HG02973 (cell line): ENCODE results near the gene LTBP1.
"Not testable (repeated sequence)": the region's sequence is repeated elsewhere in the genome, so short reads cannot be mapped to it uniquely, and the experiment has no call there.

ENCODE experiments used
- ATAC-seq: cut with Tn5 transposase; IDR thresholded peaks from one replicate; pipeline ENCODE4 v1.9.1; 2021; ENCODE audit warnings: moderate library complexity; ENCODE audit not compliant: unreplicated experiment

The LTBP1 gene

DNA sequence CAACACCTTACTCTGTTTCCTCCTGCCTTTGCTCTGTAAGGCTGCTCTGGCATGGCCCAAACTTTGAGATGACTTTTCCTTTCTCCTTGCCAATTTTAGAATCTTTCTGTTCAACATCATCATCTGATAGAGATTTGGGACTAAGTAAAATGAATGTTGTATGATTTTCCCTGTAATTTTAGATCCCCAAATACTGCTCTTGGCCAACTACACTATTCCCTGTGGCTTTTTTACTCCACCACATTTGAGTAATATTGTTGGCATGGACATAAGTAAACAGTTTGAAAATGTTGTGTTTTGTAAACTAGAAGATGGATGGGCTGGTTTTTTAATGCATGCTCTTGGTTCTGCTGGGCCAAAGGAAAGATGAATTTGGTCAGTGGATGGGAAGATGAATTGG is 12.1 kb downstream of the LTBP1 start:
- ATAC-seq, result no peak

DNA sequence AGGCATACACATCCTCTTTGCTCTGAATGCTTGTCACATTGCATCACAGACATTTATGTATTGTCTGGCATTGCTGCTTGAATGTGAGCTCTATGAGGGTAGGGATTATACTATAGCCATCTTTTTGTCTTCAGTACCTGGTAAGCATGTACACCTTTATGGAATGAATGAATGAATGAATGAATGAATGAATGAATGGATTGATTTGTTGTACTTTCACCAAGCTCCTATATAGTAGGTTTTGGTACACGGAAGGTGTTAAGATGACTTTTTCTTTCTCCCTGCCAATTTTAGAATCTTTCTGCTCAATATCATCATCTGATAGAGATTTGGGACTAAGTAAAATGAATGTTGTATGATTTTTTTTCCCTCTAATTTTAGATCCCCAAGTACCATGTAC is 13.5 kb downstream of the LTBP1 start:
- ATAC-seq, result no peak

DNA sequence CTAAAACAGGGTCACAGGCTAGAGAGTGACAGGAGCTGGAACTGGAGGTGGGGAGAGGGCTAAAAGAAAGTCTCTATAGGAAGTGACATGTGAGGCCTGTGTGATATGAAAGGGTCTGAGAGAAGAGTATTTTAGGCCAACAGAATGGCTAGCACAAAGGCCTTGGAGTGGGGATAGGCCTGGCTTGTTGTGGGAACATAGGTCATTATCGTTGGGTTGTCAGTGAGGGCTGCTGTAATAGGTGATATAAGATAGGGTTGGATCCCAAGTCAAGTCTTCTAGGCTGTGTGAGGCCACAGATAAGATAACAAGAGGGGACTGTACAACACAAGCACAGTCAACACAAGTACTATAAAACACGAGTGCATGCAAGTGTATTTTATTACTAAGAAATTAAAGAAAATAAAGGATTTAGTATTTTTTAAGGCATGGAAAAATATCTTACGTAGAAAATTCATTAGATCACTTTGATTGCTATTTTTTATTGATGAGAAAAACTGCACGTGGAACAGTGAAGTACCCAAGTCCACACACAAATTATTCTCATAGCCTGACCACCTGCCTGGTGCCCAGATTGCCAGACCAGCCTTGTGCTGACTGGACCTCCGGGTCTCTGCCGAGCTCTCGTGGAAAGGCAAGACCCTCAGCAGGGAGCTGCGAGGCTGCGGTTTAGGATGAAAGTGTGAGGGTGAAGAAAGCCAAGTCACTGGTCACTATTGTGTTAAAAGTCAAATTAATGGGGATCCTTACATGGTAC is 14.1 kb downstream of the LTBP1 start:
- no peak for ATAC-seq

DNA sequence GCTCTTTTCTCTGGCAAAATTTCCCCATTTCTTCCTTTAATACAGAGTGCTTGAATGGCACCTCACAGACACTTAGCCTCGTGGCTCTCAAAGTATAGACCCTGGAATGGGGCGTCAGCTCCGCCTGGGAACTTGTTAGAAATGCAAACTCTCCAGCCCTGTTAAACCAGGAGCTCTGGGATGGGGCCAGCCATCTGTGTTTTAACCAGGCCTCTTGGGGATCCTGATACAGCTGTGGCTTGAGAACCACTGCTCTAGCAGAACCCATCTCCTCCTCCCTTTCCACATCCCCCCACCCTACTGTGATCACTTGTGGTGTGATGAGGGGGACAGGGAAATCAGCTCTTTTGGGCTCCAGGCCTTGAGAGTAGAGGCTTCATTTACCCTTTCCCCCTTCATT is 15.9 kb downstream of the LTBP1 start:
- ATAC-seq, result no peak

DNA sequence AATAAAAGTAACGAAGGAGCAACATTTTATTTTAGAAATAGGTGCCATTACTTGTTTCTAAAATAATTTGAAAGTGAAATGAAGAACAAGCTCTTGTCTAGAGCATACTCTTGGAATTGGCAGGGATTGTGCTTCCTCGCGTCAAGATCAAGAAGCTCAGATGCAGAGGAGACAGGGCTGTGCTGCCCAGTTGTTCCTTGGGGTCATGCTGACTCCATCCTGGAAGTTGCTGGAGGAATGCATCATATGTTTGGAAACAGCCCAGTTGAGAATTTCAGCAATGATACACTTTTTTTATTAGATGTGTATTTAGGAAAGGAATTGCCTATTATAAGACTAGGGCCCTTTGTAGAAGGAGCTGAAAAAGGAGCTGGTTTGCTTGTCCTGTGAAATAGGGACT is 17.2 kb downstream of the LTBP1 start:
- no peak for ATAC-seq

DNA sequence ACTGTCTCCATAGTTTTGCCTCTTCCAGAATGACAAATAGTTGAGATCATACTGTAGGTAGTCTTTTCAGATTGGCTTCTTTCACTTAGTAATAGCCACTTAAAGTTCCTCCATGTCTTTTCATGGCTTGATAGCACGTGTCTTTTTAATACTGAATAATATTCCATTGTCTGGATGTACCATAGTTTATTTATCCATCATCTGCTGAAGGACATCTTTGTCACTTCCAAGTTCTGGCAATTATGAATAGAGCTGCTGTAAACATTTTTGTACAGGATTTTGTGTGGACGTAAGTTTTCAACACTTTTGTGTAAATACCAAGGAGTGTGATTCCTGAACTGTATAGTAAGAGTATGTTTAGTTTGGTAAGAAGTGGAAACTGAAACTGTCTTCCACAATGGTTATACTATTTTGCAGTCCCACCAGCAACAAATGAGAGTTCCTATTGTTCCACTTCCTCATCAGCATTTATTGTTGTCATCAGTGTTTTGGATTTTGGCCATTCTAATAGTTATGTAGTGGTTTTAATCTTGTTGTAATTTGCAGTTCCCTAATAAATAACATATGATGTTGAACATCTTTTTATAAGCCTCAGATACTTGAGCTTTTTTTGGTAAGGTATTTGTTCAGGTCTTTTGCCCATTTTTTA is 18.9 kb downstream of the LTBP1 start:
- ATAC-seq, result no peak

DNA sequence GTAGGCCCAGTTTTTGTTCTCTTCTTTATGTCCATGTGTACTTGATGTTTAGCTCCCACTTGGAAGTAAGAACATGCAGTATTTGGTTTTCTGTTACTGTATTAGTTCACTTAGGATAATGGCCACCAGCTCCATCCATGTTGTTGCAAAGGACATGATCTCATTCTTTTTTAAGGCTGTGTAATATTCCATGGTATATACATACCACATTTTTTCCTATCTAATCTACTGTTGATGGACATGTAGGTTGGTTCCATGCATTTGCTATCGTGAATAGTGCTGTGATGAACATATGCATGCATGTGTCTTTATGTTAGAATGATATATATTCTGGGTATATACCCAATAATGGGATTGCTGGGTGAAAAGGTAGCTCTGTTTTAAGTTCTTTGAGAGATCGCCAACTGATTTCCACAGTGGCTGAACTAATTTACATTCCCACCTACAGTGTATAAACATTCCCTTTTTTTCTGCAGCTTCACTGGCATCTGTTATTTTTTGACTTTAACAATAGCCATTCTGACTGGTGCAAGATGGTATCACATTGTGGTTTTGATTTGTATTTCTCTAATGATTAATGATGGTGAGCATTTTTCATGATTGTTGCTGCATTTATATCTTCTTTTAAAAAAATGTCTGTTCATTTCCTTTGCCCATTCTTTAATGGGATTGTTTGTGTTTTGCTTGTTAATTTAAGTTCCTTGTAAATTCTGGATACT is 22.9 kb downstream of the LTBP1 start:
- ATAC-seq, result no peak

DNA sequence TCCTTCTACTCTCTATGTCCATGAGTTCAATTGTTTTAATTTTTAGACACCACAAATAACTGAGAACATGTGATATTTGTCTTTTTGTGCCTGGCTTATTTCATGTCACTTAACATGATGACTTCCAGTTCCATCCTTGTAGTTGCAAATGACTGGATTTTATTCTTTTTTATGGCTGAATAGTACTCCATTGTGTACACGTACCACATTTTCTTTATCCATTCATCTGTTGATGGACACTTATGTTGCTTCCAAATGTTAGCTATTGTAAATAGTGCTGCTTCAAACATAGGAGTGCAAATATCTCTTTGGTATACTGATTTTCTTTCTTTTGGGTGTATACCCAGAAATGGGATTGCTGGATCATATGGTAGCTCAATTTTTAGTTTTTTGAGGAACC is 27.0 kb downstream of the LTBP1 start:
- not testable (repeated sequence) for ATAC-seq

DNA sequence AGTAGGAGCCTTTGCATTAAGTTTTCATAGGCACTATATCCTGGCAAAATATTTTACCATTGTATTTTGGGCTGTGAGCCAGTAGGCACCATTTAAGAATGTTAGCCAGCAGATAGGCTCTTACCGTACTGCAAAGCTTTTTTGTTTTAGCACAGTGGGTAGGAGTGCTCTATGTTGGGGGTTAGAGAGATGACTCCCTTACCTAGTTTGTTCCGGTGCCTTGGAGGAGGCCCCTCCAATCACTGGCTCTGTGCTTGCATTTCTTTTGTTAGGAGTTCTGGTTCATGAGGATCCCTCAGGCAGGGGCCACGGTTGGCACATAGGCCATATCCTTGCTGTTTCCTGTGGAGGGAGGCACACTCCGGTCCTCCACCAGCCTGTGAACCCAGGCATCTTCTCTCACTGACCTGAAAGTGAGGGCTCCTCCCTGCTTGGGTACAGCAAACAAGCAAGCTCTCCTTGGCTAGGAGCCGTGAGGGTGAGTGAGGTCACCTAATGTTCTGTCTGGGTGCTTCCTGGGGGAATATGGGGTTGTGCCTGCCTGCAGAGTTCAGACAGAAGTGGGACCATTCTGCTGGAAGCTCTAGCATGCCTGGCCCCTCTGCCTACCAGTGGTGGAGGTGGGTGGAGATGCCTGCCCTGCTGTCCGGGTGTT is 29.8 kb downstream of the LTBP1 start:
- no peak for ATAC-seq

DNA sequence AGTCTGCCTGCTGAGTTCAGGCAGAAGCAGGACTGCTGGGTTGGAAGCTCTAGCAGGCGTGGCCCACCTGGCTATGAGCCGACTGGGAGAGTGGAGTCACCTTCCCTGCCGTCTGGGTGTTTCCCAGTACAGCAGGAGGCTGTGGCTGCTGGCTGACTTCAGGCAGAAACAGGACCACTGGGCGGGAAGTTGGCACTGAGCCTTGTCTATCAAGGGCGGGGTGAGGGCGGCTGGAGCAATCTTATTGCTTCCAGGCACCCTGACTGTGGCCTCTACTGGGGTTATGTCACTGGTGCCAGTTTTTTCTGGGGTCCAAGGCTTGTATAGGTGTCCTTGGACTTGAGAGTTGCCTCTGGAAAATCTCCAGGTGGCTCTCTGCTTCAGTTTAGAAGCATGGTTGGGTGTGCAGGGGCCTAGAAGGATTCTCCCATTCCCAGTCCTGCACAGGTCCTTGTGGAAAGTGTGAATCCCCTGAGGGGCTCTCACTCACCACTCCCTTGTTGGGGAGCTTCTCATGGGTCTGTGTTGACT is 30.5 kb downstream of the LTBP1 start:
- ATAC-seq, result no peak

DNA sequence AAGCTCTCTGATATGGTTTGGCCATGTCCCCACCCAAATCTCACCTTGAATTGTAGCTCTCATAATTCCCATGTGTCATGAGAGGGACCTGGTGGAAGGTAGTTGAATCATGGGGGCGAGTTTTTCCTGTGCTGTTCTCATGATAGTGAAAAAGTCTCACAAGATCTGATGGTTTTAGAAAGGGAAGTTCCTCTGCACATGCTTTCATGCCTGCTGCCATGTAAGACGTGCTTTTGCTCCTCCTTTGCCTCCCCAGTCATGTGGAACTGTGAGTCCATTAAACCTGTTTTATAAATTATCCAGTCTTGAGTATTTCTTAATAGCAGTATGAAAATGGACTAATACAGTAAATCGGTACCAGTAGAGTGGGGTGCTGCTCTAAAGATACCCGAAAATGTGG is 34.9 kb downstream of the LTBP1 start:
- ATAC-seq, result no peak

DNA sequence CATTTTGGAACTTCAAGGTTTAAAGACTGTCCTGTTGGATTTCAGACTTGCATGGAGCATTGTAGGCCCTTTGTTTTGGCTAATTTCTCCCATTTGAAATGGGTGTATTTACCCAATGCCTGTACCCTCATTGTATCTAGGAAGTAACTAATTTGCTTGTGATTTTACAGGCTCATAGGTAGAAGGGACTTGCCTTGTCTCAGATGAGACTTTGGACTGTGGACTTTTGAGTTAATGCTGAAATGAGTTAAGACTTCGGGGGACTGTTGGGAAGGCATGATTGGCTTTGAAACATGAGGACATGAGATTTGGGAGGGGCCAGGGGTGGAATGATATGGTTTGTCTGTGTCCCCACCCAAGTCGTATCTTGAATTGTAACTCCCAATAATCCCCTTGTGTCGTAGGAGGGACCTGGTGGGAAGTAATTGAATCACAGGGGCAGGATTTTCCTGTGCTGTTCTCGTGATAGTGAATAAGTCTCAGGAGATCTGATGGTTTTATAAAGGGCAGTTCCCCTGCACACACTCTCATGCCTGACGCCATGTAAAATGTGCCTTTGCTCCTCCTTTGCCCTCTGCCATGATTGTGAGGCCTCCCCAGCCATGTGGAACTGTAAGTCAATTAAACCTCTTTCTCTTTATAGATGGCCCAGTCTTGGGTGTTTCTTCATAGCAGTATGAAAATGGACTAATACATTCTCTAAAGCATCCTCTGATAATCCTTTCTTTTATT is 36.6 kb downstream of the LTBP1 start:
- not testable (repeated sequence) for ATAC-seq

DNA sequence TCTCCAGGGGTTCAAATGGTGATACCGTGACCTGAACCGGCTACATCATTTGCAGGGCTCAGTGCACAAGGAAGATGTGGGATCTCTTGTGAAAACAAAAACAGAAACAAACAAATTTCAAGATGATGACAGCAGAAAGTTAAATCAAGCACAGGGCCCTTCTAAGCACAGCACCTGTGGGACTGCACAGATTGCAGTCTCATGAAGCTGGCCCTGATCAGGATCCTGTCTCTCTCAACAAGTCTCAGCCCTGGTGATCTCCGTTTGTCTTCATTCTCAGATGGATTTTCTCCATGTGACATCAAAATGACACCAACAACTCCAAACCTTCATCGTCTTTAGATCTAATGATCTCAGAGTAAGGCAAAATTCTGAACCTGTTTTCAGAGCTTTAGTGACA is 39.7 kb downstream of the LTBP1 start:
- ATAC-seq, result no peak

DNA sequence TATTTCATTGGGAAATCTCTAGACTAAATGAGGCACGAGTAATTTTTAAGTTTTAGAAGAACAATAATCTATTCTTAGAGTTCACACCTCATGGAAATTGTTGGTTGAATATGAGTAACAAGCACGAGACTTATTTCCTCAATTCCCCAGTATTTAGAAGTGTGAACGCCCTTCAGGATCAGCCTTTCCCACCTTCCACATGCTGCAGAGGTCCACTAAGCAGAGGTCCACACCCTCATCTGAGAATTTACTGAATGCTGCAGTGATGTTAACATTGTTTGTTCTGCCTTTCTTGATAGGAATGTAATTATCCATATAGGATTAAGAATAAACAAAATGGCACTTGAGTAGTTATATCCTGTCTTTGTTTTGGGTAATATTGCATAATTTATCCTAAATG is 41.8 kb downstream of the LTBP1 start:
- no peak for ATAC-seq

DNA sequence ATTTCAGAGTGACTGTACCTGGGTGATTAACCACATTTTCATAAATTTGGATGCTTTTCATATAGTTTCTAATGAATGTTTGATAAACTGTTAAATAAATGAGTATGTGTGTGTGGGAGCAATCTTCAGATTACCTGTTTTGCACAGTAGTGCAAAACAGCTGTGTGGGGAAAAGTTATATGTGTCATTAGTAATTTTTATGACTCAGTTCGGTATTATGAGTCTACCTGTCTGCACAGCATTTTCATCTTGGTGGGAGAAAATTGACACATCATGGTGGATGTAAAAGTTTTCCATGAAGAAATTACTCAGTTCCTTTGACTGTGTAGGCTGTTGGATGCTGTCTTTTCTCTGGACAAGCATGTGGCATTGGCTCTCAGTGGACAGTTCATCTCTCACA is 43.8 kb downstream of the LTBP1 start:
- ATAC-seq, result no peak

DNA sequence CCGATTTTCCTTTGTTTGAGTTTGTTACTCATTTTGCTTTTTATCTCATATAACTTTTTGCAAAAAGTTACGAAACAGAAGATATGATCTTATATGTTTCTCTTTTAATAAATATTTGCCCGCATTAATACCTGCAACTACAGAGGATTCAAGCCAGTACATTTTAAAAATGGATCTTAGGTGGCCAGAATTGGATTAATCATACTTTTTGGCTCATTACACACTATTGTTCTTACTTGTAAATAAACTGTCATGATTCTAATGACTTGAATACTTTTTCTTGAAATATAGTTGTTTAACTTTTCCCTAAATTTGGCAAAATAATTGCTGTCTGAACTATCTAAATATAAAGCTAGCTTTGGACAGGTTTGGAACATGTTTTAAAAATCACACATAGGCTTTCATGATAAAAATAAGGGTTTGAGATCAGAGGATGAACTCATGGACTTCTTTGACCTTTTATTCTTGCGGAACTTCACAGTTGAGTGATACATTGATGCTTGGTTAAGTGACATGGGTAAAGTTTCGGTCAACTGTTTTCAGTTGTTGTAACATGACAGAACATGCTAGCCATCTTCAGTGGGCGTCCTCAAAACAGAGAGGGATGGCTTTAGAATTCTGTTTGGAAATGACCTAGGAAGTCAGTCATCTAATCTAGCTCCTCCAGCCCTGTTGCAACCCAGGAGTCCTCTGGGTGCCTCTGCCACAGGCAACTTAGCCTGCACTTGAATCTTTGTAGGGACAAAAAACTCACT is 44.5 kb downstream of the LTBP1 start:
- ATAC-seq, result no peak

DNA sequence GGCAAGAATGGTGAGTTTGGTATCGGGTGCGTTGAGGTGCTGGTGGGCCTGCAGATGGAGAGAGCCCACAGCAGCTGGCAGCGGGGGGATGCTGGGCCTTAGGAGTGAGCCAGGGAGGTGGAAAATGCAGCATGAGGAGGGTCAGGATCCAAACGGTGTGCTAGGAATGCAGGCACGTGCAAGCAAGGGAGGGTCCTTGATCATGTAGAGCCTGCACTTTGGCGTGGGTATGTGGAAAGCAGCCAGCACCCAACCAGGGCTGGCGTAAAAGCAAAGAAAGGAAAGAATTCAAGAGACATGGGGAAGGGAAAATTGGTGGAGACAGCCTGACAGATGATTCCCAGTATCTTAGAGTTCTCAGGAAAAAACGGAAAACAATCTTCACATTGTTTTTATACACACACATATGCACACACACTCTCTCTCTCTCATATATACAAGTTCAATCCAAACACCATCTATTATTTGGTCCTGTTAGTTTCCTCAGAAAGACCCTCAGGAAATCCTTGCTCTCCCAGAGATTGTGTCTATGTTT is 46.3 kb downstream of the LTBP1 start:
- ATAC-seq, result no peak

DNA sequence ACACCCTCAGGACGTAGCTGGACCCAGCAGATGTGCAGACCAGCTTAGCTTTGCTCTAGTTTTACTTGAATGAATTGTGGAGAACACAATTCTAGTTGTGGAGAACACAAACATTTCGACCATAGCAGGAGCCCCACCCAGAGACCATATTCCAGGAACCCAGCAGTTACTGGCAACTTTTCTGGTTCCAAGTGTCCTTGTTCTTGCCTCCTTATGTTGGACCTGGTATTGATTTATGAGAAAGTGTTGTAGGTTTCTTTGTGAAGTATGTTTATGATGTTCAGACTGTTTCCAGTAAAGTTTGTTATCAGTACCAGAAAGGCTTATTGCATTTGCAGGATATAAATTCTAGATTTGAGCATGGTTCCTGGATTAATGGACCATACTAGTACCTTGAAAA is 51.0 kb downstream of the LTBP1 start:
- no peak for ATAC-seq

DNA sequence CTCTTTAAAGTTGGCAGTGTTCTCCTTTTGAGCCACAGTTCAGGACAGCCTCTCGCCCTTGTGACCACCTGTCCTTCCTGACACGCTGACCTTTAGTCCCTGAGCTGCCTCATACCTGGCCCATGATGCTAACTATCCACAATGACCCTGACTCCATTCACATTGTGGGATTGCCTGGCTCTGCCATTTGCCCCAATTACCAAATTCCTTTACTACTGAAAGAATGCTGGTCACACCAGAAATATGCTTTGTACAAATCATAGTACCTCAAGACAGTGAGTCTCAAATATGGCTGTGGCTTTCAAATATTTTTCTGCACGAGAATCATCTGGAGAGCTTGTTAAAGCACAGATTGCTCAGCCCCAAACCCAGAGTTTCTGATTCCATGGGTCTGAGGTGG is 54.2 kb downstream of the LTBP1 start:
- no peak for ATAC-seq

DNA sequence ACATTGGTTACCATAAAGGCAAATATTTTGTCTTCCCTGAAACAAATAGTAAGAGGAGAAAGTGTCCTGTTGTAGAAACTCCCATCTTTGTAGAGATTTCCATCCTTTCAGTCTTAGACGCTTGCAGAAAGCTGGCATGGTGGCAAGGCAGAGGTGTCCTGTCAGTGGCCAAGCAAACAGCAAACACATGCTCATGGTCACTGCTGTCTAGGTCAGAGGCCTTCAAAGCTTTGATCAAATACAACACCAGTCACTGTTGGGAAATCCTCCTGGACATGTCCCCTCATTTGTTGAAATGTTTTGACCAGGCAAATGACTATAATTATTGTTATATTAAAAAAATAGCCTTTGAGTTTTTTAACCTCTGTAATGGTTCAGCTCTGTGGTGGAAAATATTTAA is 55.1 kb downstream of the LTBP1 start:
- ATAC-seq, result no peak
